GM19463 (cell line): ENCODE data around the gene SLC12A2.
A peak's percentile ranks its signal among the peaks of the same experiment; 100 is the strongest.

Experiments used
- ATAC-seq: cut with Tn5 transposase; IDR thresholded peaks from one replicate; pipeline ENCODE4 v1.9.1; 2021; ENCODE audit warnings: mild to moderate bottlenecking, moderate library complexity; ENCODE audit not compliant: unreplicated experiment

Gene SLC12A2

DNA sequence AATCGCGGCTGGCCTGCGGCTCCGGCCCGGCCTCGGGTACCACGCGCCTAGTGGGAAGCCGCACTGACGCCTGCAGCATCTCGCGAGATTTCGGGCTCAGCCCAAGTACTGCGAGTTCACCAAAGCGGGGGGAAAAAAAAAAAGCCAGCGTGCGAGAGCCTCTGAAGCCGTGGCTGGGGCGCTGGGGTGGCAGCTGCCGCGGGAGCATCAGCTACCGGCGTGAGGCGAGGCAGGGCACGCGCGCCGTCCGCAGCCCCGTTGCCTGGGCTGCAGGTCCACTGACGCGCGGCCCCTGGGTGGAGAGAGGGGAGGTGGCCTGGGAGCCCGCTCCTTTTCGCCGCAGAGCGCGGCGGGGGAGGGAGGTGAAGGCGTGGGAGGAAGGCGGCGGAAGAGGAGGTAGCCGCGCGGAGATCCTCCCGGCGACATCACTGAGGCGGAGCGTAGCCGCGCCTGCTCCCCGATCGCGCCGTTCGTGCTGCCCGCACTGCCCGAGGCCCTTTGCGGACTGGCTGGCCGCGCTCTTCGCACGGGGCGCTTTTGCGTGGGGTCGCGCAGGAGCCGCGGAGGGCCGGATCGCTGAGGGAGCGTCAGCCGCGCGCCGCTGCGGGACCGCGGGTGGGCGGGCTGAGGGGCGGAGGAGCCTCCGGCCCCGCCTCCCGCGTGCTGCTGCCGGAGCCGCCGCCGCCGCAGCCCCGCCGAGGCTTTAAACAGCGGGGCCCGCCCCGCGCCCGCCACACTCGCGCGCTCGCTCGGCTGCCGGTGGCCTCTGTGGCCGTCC, at the start of gene SLC12A2:
Gene SLC12A2 (plus strand): TSS at position 734 of the 778 bp plus-strand sequence. CDS start 189 bp downstream, outside the sequence.
- ATAC-seq = peak; percentile 56

DNA sequence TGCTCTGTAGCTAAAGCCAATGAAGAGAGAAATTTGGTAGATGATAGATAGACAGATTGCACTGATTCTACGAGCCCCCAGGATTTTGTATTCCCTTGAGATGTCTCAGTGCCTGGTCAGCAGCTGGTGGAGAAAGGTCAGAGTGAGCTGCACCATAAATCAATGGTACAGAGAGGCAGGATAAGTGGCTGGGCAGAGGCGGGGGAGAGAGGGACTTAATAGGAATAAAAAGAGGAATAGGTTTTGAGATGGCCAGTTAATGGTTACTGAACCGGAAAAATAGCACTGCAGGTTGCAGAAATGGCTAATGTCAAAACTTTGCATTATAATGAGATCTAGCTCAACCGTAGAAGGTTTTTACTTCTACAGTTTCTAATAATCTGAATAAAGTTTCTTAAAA, 47.9 kb upstream of the SLC12A2 start:
- ATAC-seq = no peak

DNA sequence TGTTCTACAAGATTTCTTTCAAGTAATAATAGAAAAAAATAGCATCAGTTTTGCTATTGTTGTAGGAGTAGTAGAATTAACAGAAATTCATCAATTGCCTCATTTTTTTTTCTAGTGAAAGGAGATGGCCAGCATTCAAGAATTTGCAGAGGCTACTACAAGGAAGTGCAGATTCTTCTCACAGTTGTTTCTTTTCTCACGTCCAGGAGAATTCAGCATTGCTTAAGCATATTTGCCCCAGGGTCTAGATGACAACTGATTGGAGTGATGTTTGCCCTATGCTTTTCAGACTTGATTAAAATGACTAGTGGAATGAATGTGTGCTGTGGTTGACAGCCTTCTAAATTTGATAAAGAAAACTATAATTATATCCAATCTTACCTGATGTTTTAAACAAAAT, 46.6 kb upstream of the SLC12A2 start:
- ATAC-seq = no peak

DNA sequence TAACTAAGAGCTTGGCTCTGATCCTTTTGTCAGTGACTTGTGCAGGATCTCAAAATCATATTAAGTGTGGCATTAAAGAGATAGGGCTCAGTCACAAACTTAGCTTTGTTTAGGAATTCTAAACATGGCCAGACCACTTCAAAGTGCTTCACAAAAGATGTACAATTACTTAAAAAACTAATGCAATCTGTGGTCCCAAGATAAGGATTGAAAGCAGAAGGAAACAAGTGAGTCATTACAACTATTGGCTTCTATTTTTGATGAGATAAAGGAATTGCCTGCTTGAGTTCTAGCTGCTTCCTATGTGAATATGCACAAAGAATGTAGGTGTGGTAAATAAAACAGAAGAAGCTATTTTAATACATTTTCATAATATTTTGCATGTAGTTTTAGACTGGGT, 44.9 kb upstream of the SLC12A2 start:
- ATAC-seq = no peak

GRCh38 chr5:128040927-128041326, 42.6 kb upstream of the SLC12A2 start:
- no peak for ATAC-seq

- ATAC-seq = no peak
These were observed 30.8 kb upstream of the SLC12A2 start for GRCh38 chr5:128052780-128053179.

DNA sequence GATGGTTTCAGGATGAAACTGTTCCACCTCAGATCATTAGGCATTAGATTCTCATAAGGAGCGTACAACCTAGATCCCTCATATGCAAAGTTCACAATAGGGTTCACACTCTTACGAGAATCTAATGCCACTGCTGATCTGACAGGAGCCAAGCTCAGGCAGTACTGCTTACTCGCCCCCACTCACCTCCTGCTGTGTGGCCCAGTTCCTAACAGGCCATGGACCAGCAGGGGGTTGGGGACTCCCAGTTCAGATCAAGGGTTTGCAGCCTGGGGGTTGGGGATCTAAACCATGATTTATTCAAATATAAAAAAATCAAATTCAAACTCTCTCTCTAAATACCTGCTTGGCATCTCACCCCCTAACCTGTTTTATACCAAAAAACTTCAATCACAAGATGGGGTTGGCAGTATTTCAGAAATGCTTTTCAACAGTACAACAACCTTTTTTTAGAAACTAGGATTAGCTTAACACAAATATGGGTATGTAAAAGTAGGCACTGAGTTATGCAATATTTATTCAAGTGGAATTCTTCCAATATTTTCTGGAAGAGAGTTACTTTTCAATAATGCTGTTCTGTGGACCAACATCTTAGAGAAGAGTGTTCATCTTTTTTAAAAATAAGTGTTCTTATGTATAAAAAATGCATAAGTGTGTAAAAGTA, 30.1 kb upstream of the SLC12A2 start:
- no peak for ATAC-seq

GRCh38 chr5:128060644-128061385, 22.8 kb upstream of the SLC12A2 start:
- no peak for ATAC-seq

GRCh38 chr5:128062172-128062746, 21.3 kb upstream of the SLC12A2 start:
- no peak for ATAC-seq

GRCh38 chr5:128074171-128074570, 9.4 kb upstream of the SLC12A2 start:
- no peak for ATAC-seq

- no peak for ATAC-seq
These were observed 8.6 kb upstream of the SLC12A2 start for GRCh38 chr5:128074953-128075352.

DNA sequence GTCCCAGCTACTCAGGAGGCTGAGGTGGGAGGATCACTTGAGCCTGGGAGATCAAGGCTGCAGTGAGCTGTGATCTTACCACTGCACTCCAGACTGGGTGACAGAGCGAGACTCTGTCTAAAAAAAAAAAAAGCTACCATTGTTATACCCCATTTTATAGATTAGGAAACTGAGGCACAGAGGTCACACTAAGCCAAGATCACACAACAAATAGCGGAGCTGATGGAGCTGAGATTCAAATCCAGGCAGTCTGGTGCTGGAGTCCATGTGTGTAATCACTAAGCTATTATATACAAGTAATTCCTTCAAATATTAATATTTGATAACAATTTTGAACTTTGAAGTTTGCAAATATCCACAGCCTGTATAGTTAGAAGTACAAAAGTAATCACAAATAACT, 6.0 kb upstream of the SLC12A2 start:
- ATAC-seq = no peak

- no peak for ATAC-seq
These were observed 2.3 kb upstream of the SLC12A2 start for GRCh38 chr5:128081111-128081851.

- no peak for ATAC-seq
These were observed 974 bp upstream of the SLC12A2 start for GRCh38 chr5:128082551-128083032.

- peak; percentile 29 for ATAC-seq
These were observed 253 bp downstream of the SLC12A2 start for GRCh38 chr5:128083811-128084227.

- peak; percentile 13 for ATAC-seq
These were observed 932 bp downstream of the SLC12A2 start for GRCh38 chr5:128084228-128085167.

DNA sequence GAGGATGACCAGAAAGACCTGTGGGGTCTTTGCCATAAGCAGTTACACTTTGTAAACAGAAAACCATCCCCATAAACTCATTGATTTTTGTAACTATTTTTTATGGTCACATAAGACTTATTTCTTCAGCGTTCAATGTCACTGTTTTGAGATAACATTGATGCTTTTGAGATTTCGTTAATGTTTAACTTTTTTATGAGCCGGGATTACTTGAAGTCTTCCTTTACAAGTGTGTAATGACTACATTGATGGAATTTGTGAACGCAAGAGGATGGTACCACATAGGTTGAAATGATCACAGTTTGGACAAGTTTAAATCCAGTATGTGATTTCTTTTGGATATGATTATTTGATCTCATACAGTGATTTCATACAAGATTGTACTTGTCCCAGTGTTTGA, 1.8 kb downstream of the SLC12A2 start:
- ATAC-seq = no peak

DNA sequence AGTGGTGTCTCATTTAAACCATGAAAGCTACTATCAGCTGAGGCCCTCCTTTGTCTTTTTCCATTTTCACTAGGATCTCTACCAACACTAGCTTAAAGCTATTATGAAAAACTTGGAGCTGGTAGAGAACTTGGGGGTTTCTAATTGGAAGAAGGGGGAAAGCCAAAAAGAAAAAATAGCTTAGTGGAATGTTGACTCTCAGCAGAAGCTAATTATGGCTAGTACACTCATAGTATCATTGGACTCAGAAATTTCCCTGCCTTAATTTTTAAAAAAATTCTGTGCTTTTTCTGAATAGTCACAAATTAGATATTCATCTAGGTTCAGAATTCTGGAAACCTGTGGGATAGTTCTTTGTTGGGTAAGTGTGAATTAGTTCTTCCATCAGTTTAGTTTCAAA, 8.0 kb downstream of the SLC12A2 start:
- no peak for ATAC-seq

GRCh38 chr5:128092144-128092543, 8.6 kb downstream of the SLC12A2 start:
- no peak for ATAC-seq
